Chondrocyte (in vitro differentiated cells): ENCODE results near the gene LMF2. TPM values are rescaled to one million over a fixed set of nuclear protein-coding genes. Genes with fewer than 3 reads are reported as not detected.
"Not testable (repeated sequence)": the region's sequence is repeated elsewhere in the genome, so short reads cannot be mapped to it uniquely, and the experiment has no call there.

Experiments
- DNase-seq: peaks from one replicate; pipeline ENCODE4 v3.0.0; 2021; ENCODE audit warnings: mixed read lengths, low spot score
- H3K27ac Mint-ChIP-seq: one replicate; pipeline ENCODE4 v1.8.0; 2021; ENCODE audit warnings: mild to moderate bottlenecking, moderate library complexity, mixed read lengths; ENCODE audit not compliant: unreplicated experiment
- H3K27me3 Mint-ChIP-seq: 2 replicates; pipeline ENCODE4 v1.8.0; 2021; ENCODE audit warnings: low read depth, mixed read lengths
- H3K36me3 Mint-ChIP-seq: 2 replicates; pipeline ENCODE4 v1.8.0; 2021; ENCODE audit warnings: low read depth, mixed read lengths
- H3K4me1 Mint-ChIP-seq: 2 replicates; pipeline ENCODE4 v1.8.0; 2021; ENCODE audit warnings: low read depth, mild to moderate bottlenecking, mixed read lengths
- H3K4me3 Mint-ChIP-seq: one replicate; pipeline ENCODE4 v1.8.0; 2021; ENCODE audit warnings: mild to moderate bottlenecking, moderate library complexity, mixed read lengths; ENCODE audit not compliant: unreplicated experiment
- H3K9me3 Mint-ChIP-seq: 2 replicates; pipeline ENCODE4 v1.8.0; 2021; ENCODE audit warnings: low read depth, mixed read lengths
- total RNA-seq: library from RNA; stranded (reverse); gene quantifications from 3 replicates; pipeline ENCODE4 v1.2.1, GENCODE V29; 2021
- TF ChIP-seq, protein P1 (sequence below): fragments of 200-600 bp; sonication (generic); IDR thresholded peaks from 2 replicates; pipeline ENCODE4 v1.5.0; 2021; ENCODE audit warnings: antibody characterized with exemption, mild to moderate bottlenecking, moderate library complexity

LMF2 gene
- total RNA-seq, 1 donor from 2014 or later, result 120 TPM

DNA sequence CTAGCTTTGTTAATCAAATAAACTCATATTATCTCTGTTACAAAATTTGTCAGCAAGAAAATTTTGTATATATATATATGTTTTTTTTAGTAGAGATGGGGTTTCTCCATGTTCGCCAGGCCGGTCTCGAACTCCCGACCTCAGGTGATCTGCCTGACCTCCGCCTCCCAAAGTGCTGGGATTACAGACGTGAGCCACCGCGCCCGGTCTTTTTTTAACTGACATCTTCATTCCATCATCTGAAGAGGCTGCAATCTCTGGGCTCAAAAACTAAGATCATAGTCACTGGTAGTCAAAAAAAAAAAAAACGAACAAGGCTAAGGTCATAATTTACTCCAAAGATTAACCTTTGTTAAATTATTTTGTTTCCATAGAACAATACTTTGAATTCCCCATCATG lies 32.9 kb upstream of the LMF2 start:
- no peaks in the 10 kb centered on the region for H3K36me3 Mint-ChIP-seq
- H3K9me3 Mint-ChIP-seq, result no peaks in the 10 kb centered on the region
- TF ChIP-seq, protein P1, sequence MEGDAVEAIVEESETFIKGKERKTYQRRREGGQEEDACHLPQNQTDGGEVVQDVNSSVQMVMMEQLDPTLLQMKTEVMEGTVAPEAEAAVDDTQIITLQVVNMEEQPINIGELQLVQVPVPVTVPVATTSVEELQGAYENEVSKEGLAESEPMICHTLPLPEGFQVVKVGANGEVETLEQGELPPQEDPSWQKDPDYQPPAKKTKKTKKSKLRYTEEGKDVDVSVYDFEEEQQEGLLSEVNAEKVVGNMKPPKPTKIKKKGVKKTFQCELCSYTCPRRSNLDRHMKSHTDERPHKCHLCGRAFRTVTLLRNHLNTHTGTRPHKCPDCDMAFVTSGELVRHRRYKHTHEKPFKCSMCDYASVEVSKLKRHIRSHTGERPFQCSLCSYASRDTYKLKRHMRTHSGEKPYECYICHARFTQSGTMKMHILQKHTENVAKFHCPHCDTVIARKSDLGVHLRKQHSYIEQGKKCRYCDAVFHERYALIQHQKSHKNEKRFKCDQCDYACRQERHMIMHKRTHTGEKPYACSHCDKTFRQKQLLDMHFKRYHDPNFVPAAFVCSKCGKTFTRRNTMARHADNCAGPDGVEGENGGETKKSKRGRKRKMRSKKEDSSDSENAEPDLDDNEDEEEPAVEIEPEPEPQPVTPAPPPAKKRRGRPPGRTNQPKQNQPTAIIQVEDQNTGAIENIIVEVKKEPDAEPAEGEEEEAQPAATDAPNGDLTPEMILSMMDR, result no peak
- no peak overlapping the region for H3K4me3 Mint-ChIP-seq
- H3K27me3 Mint-ChIP-seq, result no peaks in the 10 kb centered on the region
- no peak overlapping the region for H3K27ac Mint-ChIP-seq
- no peak for DNase-seq
- peaks cover 6% of the 10 kb centered on the region for H3K4me1 Mint-ChIP-seq

DNA sequence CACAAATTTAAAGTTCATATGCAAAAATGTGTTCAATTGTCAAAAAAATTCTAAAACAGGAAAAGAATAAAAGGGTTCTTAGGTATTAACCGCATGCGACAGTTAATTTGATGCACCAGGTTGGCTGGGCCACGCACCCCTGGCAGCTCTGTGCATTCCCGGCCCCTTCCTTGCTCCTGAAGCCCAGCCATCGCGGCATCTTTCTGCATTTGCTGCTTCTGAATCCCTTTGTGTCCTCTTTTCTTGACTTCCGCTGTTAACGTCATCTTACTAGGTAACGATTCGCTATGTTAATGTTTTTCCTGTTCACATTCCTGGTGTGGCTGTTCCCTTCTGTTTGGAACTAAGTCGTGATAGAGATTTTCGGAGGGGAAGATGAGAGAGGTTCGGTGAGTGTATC lies 30.3 kb upstream of the LMF2 start:
- TF ChIP-seq, protein P1, result no peak
- Mint-ChIP-seq H3K4me1 (peaks cover 19% of the 10 kb centered on the region), H3K9me3 (no peaks in the 10 kb centered on the region), H3K36me3 (no peaks in the 10 kb centered on the region), H3K27me3 (no peaks in the 10 kb centered on the region), H3K4me3 (no peak overlapping the region), H3K27ac (no peak overlapping the region)
- no peak for DNase-seq

DNA sequence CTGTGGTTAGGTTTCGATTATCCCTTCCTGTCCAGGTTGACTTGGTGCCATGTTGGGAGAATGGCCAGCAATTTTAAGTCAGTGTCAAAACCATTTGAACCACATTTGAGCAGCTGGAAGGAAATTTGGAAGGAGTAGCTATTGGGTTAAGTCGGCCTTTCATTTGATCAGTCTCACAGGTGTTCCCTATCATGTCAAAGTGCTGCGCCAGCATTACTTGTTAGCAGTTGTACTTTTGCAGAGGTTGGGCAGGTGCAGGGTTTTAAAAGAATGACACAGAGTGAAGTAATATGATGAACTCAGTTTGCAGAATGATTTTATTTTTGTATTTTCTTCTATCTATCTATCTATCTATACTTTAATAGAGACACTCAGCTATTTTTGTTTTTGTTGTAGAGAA lies 28.7 kb upstream of the LMF2 start:
- Mint-ChIP-seq H3K4me1 (peaks cover 19% of the 10 kb centered on the region), H3K27ac (no peak overlapping the region)
- TF ChIP-seq, protein P1, result no peak

DNA sequence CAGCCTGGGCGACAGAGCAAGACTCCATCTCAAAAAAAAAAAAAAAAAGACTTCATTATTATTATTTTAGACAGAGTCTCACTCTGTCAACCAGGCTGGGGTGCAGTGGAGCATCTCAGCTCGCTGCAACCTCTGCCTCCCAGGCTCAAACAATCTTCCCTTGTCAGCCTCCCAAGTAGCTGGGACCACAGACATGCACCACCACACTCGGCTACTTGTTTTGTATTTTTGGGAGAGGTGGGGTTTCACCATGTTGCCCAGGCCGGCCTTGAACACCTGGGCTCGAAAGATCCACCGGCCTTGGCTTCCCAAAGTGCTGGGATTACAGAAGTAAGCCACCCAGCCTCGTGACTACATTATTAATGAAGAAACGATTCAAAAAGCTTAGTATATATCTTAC lies 27.6 kb upstream of the LMF2 start:
- no peak for DNase-seq
- H3K36me3 Mint-ChIP-seq, result no peaks in the 10 kb centered on the region
- H3K27me3 Mint-ChIP-seq, result no peaks in the 10 kb centered on the region
- TF ChIP-seq, protein P1, result no peak
- H3K4me3 Mint-ChIP-seq, result no peak overlapping the region
- peaks cover 21% of the 10 kb centered on the region for H3K4me1 Mint-ChIP-seq
- no peaks in the 10 kb centered on the region for H3K9me3 Mint-ChIP-seq
- no peak overlapping the region for H3K27ac Mint-ChIP-seq

More for the DNA sequence above, 28.7 kb upstream of the LMF2 start:
- Mint-ChIP-seq H3K36me3 (no peaks in the 10 kb centered on the region), H3K27me3 (no peaks in the 10 kb centered on the region), H3K9me3 (no peaks in the 10 kb centered on the region), H3K4me3 (no peak overlapping the region)
- no peak for DNase-seq

DNA sequence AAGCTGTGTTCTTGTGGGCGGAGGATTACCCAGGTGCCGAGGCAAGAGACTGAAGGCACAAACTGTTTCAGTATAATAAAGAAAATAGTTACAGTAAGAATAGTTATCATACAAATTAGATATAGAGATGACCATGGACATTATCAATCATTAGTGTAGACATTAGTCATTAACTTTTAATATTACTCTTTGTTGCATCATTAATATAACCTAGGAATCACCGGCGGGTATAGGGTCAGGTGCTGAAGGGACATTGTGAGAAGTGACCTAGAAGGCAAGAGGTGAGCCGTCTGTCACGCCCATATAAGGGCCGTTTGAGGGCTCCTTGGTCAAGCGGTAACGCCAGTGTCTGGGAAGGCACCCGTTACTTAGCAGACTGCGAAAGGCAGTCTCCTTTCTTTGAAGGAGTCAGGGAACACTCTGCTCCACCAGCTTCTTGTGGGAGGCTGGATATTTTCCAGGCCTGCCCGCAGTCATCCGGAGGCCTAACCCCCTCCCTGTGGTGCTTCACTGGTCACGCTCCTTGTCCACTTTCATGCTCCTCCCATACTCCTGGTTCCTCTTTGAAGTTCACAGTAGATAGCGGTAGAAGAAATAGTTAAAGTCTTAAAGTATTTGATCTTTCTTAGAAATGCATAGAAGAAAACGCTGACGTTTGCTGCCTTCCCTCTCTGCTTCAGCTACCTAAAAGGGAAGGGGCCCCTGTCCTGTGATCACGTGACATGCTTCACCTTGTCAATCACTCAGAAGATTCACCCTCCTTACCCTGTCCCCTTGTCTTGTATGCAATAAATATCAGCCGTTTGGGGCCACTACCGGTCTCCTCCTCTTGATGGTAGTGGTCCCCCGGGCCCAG lies 26.6 kb upstream of the LMF2 start:
- H3K36me3 Mint-ChIP-seq, H3K9me3 Mint-ChIP-seq, H3K27me3 Mint-ChIP-seq, H3K4me3 Mint-ChIP-seq: not testable (repeated sequence)
- peak overlapping the region; percentile 69 for H3K27ac Mint-ChIP-seq
- DNase-seq, result peak; percentile 34
- H3K4me1 Mint-ChIP-seq, result peaks cover 21% of the 10 kb centered on the region
